Ascending aorta (tissue), 2 donors: Measurements from ENCODE around the gene BMAL1. TPM values are rescaled to one million over a fixed set of nuclear protein-coding genes. Genes with fewer than 3 reads are reported as not detected.

Source experiments
- DNase-seq, 2 donors: peaks; one replicate each; pipeline ENCODE4 v3.0.0-alpha.2; 2019; ENCODE audit warnings: low spot score in 2 of 2
- H3K27ac ChIP-seq, 2 donors: fragments of 200-600 bp; sonication (generic); one replicate each; pipeline ENCODE4 v1.5.1; 2016 to 2017; ENCODE audit warnings: mild to moderate bottlenecking in 1 of 2
- H3K27me3 ChIP-seq: fragments of 200-600 bp; sonication (generic); one replicate; pipeline ENCODE4 v1.5.1; 2017
- H3K36me3 ChIP-seq, 2 donors: fragments of 200-600 bp; sonication (generic); one replicate each; pipeline ENCODE4 v1.5.1; 2016
- H3K4me1 ChIP-seq, 2 donors: fragments of 200-600 bp; sonication (generic); one replicate each; pipeline ENCODE4 v1.5.1; 2016 to 2017; ENCODE audit warnings: mild to moderate bottlenecking in 1 of 2
- H3K4me3 ChIP-seq, 2 donors: fragments of 200-600 bp; sonication (generic); one replicate each; pipeline ENCODE4 v1.5.1; 2016 to 2017; ENCODE audit warnings: mild to moderate bottlenecking in 1 of 2
- H3K9me3 ChIP-seq, 2 donors: fragments of 200-600 bp; sonication (generic); one replicate each; pipeline ENCODE4 v1.5.1; 2016
- intact Hi-C: fragments of 100-400 bp; cut with DNase I; formaldehyde crosslinking; loops from one replicate; pipeline ENCODE4 v1.15.1; 2023
- total RNA-seq: library from RNA; depleted of rRNA; stranded (reverse); fragments of >200 nt; gene quantifications from one replicate; pipeline ENCODE4 v1.1.0, GENCODE V29; 2016
- TF ChIP-seq, protein P1 (sequence below), 3 experiments: fragments of 200-600 bp in 2 of 3; fragments of 450-650 bp in 1 of 3; sonication (generic) in 2 of 3; IDR thresholded peaks; one replicate each; pipeline ENCODE4 v1.5.1; 2016 to 2019; ENCODE audit warnings: antibody characterized with exemption in 3 of 3, mild to moderate bottlenecking in 1 of 3, moderate library complexity in 1 of 3

BMAL1 gene
- total RNA-seq, 1 donor from 2014 or later = 15.9 TPM

DNA sequence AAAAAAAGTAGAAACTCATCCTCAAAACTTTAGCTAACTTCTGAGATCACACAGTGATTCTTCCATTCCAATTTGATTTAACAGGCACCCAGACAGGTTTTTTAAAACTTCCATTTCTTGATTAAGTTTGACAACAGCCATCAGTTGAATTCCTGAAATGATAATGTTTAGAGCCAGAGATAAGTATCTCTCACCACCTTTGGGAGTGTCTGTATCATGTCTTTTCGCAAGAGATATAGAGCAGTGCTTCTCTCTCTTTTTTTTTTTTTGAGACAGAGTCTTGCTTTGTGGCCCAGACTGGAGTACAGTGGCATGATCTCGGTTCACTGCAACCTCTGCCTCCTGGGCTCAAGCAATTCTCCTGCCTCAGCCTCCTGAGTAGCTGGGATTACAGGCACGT is 41.7 kb upstream of the BMAL1 start:
- no peaks in the 10 kb centered on the region for H3K4me1 ChIP-seq
- TF ChIP-seq, protein P1, sequence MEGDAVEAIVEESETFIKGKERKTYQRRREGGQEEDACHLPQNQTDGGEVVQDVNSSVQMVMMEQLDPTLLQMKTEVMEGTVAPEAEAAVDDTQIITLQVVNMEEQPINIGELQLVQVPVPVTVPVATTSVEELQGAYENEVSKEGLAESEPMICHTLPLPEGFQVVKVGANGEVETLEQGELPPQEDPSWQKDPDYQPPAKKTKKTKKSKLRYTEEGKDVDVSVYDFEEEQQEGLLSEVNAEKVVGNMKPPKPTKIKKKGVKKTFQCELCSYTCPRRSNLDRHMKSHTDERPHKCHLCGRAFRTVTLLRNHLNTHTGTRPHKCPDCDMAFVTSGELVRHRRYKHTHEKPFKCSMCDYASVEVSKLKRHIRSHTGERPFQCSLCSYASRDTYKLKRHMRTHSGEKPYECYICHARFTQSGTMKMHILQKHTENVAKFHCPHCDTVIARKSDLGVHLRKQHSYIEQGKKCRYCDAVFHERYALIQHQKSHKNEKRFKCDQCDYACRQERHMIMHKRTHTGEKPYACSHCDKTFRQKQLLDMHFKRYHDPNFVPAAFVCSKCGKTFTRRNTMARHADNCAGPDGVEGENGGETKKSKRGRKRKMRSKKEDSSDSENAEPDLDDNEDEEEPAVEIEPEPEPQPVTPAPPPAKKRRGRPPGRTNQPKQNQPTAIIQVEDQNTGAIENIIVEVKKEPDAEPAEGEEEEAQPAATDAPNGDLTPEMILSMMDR (IDR thresholded peaks at IDR 0.05) = no peak
- H3K36me3 ChIP-seq = no peaks in the 10 kb centered on the region
- H3K27me3 ChIP-seq = no peaks in the 10 kb centered on the region
- intact Hi-C loops = no loop called here
- H3K9me3 ChIP-seq = no peaks in the 10 kb centered on the region
- no peak overlapping the region for H3K4me3 ChIP-seq
- no peak overlapping the region for H3K27ac ChIP-seq
- no peak for DNase-seq

DNA sequence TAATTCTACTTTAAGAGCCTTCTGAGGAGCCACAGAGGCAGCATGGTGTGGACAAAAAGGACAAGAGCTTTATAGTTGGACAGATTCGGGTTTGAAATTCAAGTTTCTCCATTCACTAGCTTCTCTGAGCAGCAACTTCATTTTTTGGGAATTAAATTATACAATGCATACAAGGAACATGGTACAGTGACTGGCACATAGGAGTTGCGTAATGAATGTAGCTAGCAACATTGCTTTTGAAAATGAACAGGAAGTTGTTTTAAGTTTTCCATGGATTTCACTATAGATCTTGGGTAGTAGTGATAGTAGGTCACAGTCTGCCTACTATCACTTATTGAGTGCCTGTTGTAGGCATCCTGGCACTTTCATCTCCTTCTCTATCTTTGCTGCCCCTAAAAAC is 41.0 kb upstream of the BMAL1 start:
- no peaks in the 10 kb centered on the region for H3K27me3 ChIP-seq

DNA sequence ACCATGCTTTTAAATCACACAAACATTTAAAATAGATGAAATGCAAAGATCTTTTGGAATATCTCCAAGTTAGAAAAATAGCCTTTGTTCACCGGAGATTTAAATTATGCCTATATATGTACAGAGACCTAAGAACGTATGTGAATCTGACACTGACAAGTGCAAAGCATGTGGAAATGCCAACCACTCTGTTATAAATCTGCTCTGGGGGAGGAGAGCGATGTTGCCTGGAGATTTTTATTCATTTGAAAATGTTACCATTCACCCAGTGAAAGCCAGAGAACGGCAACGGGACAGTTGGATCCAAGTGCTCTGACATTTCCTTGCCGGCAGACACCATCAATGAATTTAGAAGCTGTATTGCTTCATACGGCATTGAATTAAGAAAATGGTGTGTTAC is 39.8 kb upstream of the BMAL1 start:
- Histone ChIP-seq H3K27me3 (no peaks in the 10 kb centered on the region), H3K4me3 (no peak overlapping the region), H3K9me3 (no peaks in the 10 kb centered on the region), H3K4me1 (no peaks in the 10 kb centered on the region), H3K36me3 (no peaks in the 10 kb centered on the region), H3K27ac (no peak overlapping the region)
- DNase-seq = no peak
- intact Hi-C loops = no loop called here
- TF ChIP-seq, protein P1 (IDR thresholded peaks at IDR 0.05) = no peak

More for the DNA sequence above, 41.0 kb upstream of the BMAL1 start:
- TF ChIP-seq, protein P1 (IDR thresholded peaks at IDR 0.05) = no peak
- H3K36me3 ChIP-seq = no peaks in the 10 kb centered on the region
- intact Hi-C loops = no loop called here
- H3K4me3 ChIP-seq = no peak overlapping the region
- H3K9me3 ChIP-seq = no peaks in the 10 kb centered on the region
- H3K4me1 ChIP-seq = no peaks in the 10 kb centered on the region
- no peak overlapping the region for H3K27ac ChIP-seq
- no peak for DNase-seq

DNA sequence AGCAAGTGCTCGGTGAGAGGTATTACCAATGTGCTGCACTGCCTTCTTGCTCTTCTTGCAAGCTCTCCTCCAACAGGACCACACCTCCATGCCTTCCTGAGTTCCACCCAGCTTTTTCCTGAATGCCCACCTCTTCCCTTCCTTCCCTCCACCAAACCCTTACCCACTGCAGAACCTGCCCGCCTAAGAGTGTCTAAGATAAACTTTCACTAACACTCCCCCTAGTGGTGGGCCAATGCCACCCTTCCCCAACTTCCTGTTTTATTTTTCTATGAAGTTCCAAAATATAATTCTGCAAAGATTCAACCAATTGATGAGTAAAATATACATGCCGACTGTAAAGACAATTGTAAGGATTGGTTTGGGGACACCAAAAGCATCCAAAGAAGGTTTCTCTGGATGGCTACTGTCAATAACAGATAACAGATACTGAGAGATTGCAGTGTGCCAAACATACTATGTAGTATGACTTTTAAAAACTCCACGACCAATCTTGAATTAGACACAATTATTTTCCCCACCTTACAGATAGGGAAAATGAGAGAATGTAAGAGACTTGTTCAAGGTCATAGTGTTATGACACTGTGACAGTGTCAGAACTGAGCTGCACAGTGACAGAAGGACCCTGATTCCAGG is 38.6 kb upstream of the BMAL1 start:
- Histone ChIP-seq H3K9me3 (no peaks in the 10 kb centered on the region), H3K27ac (no peak overlapping the region), H3K4me3 (no peak overlapping the region), H3K36me3 (no peaks in the 10 kb centered on the region), H3K4me1 (no peaks in the 10 kb centered on the region), H3K27me3 (no peaks in the 10 kb centered on the region)
- DNase-seq = no peak
- TF ChIP-seq, protein P1 (IDR thresholded peaks at IDR 0.05) = peak; percentile 46 to 61 (median 57)
- intact Hi-C loops = no loop called here

DNA sequence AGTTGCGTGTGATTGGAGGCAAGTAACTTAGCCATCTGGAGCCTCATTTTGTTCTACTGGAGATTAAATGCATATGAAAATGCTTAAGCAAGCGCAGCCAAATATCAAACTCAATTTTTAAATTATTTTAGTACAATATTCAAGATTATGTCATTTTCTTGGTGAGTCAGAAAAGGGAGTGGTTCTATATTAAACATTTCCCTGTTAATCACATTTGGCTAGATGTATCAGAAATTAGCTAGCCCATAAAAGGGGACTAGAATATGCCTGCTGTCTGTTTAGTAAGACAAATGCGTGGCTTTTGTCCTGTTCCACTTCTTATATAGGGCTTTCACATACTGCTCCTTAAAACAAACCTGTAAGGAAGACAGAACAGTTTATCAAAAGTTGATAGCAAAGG is 35.0 kb upstream of the BMAL1 start:
- Histone ChIP-seq H3K4me3 (no peak overlapping the region), H3K27me3 (no peaks in the 10 kb centered on the region), H3K27ac (no peak overlapping the region), H3K4me1 (no peaks in the 10 kb centered on the region), H3K9me3 (no peaks in the 10 kb centered on the region), H3K36me3 (no peaks in the 10 kb centered on the region)
- TF ChIP-seq, protein P1 (IDR thresholded peaks at IDR 0.05) = no peak
- intact Hi-C loops = no loop called here
- no peak for DNase-seq
